ENCODE results near the gene OLR1.
A peak's percentile ranks its signal among the peaks of the same experiment; 100 is the strongest.

OLR1 gene

GRCh38 chr12:10153271-10154144 is 18.4 kb downstream of the OLR1 start:
- DNase-seq: peak; percentile 87 to 88 (median 88)

GRCh38 chr12:10151621-10152020 is 20.3 kb downstream of the OLR1 start:
- no peak for DNase-seq

GRCh38 chr12:10147714-10148403 is 24.1 kb downstream of the OLR1 start:
- DNase-seq: no peak

- peak; percentile 19 to 64 (median 44) for DNase-seq
Measured at GRCh38 chr12:10142976-10143589, 28.8 kb downstream of the OLR1 start.

- peak; percentile 78 to 86 (median 80) for DNase-seq
Measured at GRCh38 chr12:10140001-10140400, 31.9 kb downstream of the OLR1 start.

GRCh38 chr12:10136637-10137205 is 35.2 kb downstream of the OLR1 start:
- no peak for DNase-seq

GRCh38 chr12:10135126-10135525 is 36.8 kb downstream of the OLR1 start:
- DNase-seq: no peak

GRCh38 chr12:10132850-10133370 is 39.0 kb downstream of the OLR1 start:
- DNase-seq: no peak

- DNase-seq: peak; percentile 50 to 91 (median 72)
Measured at GRCh38 chr12:10131111-10131690, 40.7 kb downstream of the OLR1 start.

GRCh38 chr12:10130042-10130441 is 41.9 kb downstream of the OLR1 start, which contains the start of gene CLEC7A:
CLEC7A (minus strand) TSS chr12:10130199; CDS start chr12:10130082, 117 bp downstream.
- peak; percentile 54 to 94 (median 80) for DNase-seq

GRCh38 chr12:10128687-10129086 is 43.2 kb downstream of the OLR1 start:
- peak; percentile 83 to 98 (median 94) for DNase-seq

GRCh38 chr12:10126413-10126812 is 45.5 kb downstream of the OLR1 start:
- peak; percentile 27 to 69 (median 52) for DNase-seq

GRCh38 chr12:10122689-10123088 is 49.2 kb downstream of the OLR1 start:
- DNase-seq: no peak

GRCh38 chr12:10121278-10121677 is 50.7 kb downstream of the OLR1 start:
- DNase-seq: peak; percentile 59 to 94 (median 87)

- DNase-seq: peak; percentile 37 to 77 (median 55)
Measured at GRCh38 chr12:10119066-10119465, 52.9 kb downstream of the OLR1 start.

- no peak for DNase-seq
Measured at GRCh38 chr12:10115890-10116289, 56.0 kb downstream of the OLR1 start.

- DNase-seq: no peak
Measured at GRCh38 chr12:10115311-10115710, 56.6 kb downstream of the OLR1 start.

GRCh38 chr12:10113920-10114319 is 58.0 kb downstream of the OLR1 start:
- DNase-seq: no peak

GRCh38 chr12:10113075-10113474 is 58.9 kb downstream of the OLR1 start:
- no peak for DNase-seq

- DNase-seq: no peak
Measured at GRCh38 chr12:10111451-10111850, 60.5 kb downstream of the OLR1 start.

- no peak for DNase-seq
Measured at GRCh38 chr12:10110256-10110844, 61.6 kb downstream of the OLR1 start.
